ENCODE data around the gene TWF2.
"Not testable (repeated sequence)": the region's sequence is repeated elsewhere in the genome, so short reads cannot be mapped to it uniquely, and the experiment has no call there.

The TWF2 gene

GRCh38 chr3:52277071-52277964, 38.4 kb upstream of the TWF2 start:
- H3K9me3 ChIP-seq (ENCODE audit: insufficient read depth, low read length), result no peaks in the 10 kb centered on the region
- H3K4me3 ChIP-seq (ENCODE audit: insufficient read depth, low read length, poor library complexity, severe bottlenecking), result peak overlapping the region; percentile 86
- no peaks in the 10 kb centered on the region for H3K27me3 ChIP-seq (ENCODE audit: low read length)
- no peak overlapping the region for H2AFZ ChIP-seq (ENCODE audit: low read depth, low read length, severe bottlenecking)
- H3K36me3 ChIP-seq (ENCODE audit: low read length), result peaks cover 4% of the 10 kb centered on the region; the same call in 1 of the 2 replicates
- peak overlapping the region; percentile 73 for H3K27ac ChIP-seq (ENCODE audit: low read depth, low read length)
- H3K9ac ChIP-seq (ENCODE audit: low read length), result peak overlapping the region; percentile 73
- no peaks in the 10 kb centered on the region for H3K9me2 ChIP-seq (replicated peaks; ENCODE audit: insufficient read depth, low read length)
- TF ChIP-seq EZH2phosphoT487 (conservative IDR thresholded peaks at IDR 0.05; ENCODE audit: low read length), result no peak
- TF ChIP-seq, protein P1, sequence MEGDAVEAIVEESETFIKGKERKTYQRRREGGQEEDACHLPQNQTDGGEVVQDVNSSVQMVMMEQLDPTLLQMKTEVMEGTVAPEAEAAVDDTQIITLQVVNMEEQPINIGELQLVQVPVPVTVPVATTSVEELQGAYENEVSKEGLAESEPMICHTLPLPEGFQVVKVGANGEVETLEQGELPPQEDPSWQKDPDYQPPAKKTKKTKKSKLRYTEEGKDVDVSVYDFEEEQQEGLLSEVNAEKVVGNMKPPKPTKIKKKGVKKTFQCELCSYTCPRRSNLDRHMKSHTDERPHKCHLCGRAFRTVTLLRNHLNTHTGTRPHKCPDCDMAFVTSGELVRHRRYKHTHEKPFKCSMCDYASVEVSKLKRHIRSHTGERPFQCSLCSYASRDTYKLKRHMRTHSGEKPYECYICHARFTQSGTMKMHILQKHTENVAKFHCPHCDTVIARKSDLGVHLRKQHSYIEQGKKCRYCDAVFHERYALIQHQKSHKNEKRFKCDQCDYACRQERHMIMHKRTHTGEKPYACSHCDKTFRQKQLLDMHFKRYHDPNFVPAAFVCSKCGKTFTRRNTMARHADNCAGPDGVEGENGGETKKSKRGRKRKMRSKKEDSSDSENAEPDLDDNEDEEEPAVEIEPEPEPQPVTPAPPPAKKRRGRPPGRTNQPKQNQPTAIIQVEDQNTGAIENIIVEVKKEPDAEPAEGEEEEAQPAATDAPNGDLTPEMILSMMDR (IDR thresholded peaks at IDR 0.05; ENCODE audit: insufficient read depth, low read length, poor library complexity, severe bottlenecking), result no peak
- peaks cover 59% of the 10 kb centered on the region for H3K79me2 ChIP-seq (ENCODE audit: insufficient read depth, low read length)
- peaks cover 10% of the 10 kb centered on the region for H3F3A ChIP-seq (ENCODE audit: insufficient read depth)
- H3K4me2 ChIP-seq (ENCODE audit: low read depth, low read length, poor library complexity, severe bottlenecking), result peak overlapping the region; percentile 97
- H4K20me1 ChIP-seq (ENCODE audit: low read depth, low read length), result peaks cover 30% of the 10 kb centered on the region

DNA sequence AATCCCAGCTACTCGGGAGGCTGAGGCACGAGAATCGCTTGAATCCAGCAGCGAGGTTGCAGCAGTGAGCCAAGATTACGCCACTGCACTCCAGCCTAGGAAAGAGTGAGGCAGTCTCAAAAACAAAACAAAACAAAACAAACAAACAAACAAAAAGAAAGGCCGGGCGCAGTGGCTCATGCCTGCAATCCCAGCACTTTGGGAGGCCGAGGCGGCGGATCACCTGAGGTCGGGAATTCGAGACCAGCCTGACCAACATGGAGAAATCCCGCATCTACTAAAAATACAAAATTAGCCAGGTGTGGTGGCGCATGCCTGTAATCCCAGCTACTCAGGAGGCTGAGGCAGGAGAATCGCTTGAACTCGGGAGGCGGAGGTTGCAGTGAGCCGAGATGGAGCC, 35.8 kb upstream of the TWF2 start:
- not testable (repeated sequence) for H3K9ac ChIP-seq (ENCODE audit: low read length); H3K4me2 ChIP-seq (ENCODE audit: low read depth, low read length, poor library complexity, severe bottlenecking); H3F3A ChIP-seq (ENCODE audit: insufficient read depth); H3K27me3 ChIP-seq (ENCODE audit: low read length); H3K9me2 ChIP-seq (replicated peaks; ENCODE audit: insufficient read depth, low read length); H2AFZ ChIP-seq (ENCODE audit: low read depth, low read length, severe bottlenecking); H3K4me3 ChIP-seq (ENCODE audit: insufficient read depth, low read length, poor library complexity, severe bottlenecking); H3K27ac ChIP-seq (ENCODE audit: low read depth, low read length); H3K9me3 ChIP-seq (ENCODE audit: insufficient read depth, low read length)
- peaks cover 44% of the 10 kb centered on the region for H4K20me1 ChIP-seq (ENCODE audit: low read depth, low read length)
- H3K79me2 ChIP-seq (ENCODE audit: insufficient read depth, low read length), result peaks cover 84% of the 10 kb centered on the region
- peaks cover 16% of the 10 kb centered on the region for H3K36me3 ChIP-seq (ENCODE audit: low read length)

- peaks cover 44% of the 10 kb centered on the region for H4K20me1 ChIP-seq (ENCODE audit: low read depth, low read length)
- peaks cover 29% of the 10 kb centered on the region for H3K36me3 ChIP-seq (ENCODE audit: low read length)
- H3K4me2 ChIP-seq (ENCODE audit: low read depth, low read length, poor library complexity, severe bottlenecking), result peak overlapping the region; percentile 5
Measured at GRCh38 chr3:52272831-52273230, 33.9 kb upstream of the TWF2 start.

GRCh38 chr3:52272172-52272571, 33.2 kb upstream of the TWF2 start:
- Histone ChIP-seq H3K4me2 (ENCODE audit: low read depth, low read length, poor library complexity, severe bottlenecking) (peak overlapping the region; percentile 5), H3K36me3 (ENCODE audit: low read length) (peaks cover 36% of the 10 kb centered on the region), H4K20me1 (ENCODE audit: low read depth, low read length) (peaks cover 43% of the 10 kb centered on the region), H3K79me2 (ENCODE audit: insufficient read depth, low read length) (peaks cover 99% of the 10 kb centered on the region)
- H3K4me3 ChIP-seq (ENCODE audit: insufficient read depth, low read length, poor library complexity, severe bottlenecking); H3K27me3 ChIP-seq (ENCODE audit: low read length); H3K27ac ChIP-seq (ENCODE audit: low read depth, low read length); H2AFZ ChIP-seq (ENCODE audit: low read depth, low read length, severe bottlenecking); H3K9me2 ChIP-seq (replicated peaks; ENCODE audit: insufficient read depth, low read length); H3F3A ChIP-seq (ENCODE audit: insufficient read depth); H3K9ac ChIP-seq (ENCODE audit: low read length); H3K9me3 ChIP-seq (ENCODE audit: insufficient read depth, low read length): not testable (repeated sequence)

More at GRCh38 chr3:52272831-52273230, 33.9 kb upstream of the TWF2 start:
- H3F3A ChIP-seq (ENCODE audit: insufficient read depth), result no peaks in the 10 kb centered on the region; the same call in 1 of the 2 replicates
- H3K9me2 ChIP-seq (replicated peaks; ENCODE audit: insufficient read depth, low read length), result no peaks in the 10 kb centered on the region
- no peaks in the 10 kb centered on the region for H3K27me3 ChIP-seq (ENCODE audit: low read length)
- no peak overlapping the region for H3K4me3 ChIP-seq (ENCODE audit: insufficient read depth, low read length, poor library complexity, severe bottlenecking)
- TF ChIP-seq EZH2phosphoT487 (conservative IDR thresholded peaks at IDR 0.05; ENCODE audit: low read length), result no peak
- TF ChIP-seq, protein P1 (IDR thresholded peaks at IDR 0.05; ENCODE audit: insufficient read depth, low read length, poor library complexity, severe bottlenecking), result no peak
- H3K27ac ChIP-seq (ENCODE audit: low read depth, low read length), result no peak overlapping the region
- no peak overlapping the region for H3K9ac ChIP-seq (ENCODE audit: low read length)
- H2AFZ ChIP-seq (ENCODE audit: low read depth, low read length, severe bottlenecking), result no peak overlapping the region
- no peaks in the 10 kb centered on the region for H3K9me3 ChIP-seq (ENCODE audit: insufficient read depth, low read length)
- peaks cover 100% of the 10 kb centered on the region for H3K79me2 ChIP-seq (ENCODE audit: insufficient read depth, low read length)
